Measurements from ENCODE around the gene SMAD6.

Gene SMAD6

DNA sequence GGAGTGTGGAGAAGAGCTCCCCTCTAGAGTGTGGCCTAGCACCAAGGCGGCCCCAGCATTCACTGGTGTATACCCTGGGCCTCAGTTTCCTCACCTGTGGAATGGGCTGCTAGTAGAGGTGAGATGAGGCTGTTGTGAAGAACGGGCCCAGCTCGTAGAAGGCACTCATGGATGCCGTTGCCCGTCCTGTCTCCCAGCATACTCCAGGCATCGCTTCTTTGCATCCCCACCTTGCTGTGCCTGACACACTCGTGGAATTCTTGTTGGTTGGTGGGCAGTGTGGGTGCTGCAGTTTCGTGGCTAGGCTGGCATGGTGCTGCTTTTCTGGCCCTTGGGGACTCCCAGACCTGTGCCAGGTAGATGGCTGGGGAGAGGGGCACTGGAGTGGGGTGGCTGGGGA lies 76.7 kb downstream of the SMAD6 start:
- TF ChIP-seq, protein P1, sequence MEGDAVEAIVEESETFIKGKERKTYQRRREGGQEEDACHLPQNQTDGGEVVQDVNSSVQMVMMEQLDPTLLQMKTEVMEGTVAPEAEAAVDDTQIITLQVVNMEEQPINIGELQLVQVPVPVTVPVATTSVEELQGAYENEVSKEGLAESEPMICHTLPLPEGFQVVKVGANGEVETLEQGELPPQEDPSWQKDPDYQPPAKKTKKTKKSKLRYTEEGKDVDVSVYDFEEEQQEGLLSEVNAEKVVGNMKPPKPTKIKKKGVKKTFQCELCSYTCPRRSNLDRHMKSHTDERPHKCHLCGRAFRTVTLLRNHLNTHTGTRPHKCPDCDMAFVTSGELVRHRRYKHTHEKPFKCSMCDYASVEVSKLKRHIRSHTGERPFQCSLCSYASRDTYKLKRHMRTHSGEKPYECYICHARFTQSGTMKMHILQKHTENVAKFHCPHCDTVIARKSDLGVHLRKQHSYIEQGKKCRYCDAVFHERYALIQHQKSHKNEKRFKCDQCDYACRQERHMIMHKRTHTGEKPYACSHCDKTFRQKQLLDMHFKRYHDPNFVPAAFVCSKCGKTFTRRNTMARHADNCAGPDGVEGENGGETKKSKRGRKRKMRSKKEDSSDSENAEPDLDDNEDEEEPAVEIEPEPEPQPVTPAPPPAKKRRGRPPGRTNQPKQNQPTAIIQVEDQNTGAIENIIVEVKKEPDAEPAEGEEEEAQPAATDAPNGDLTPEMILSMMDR (conservative IDR thresholded peaks at IDR 0.05; ENCODE audit: low read depth, low read length), result no peak
- H3K4me3 ChIP-seq (ENCODE audit: low read depth, low read length), result no peak overlapping the region
- no peak for DNase-seq (ENCODE audit: low read depth)

DNA sequence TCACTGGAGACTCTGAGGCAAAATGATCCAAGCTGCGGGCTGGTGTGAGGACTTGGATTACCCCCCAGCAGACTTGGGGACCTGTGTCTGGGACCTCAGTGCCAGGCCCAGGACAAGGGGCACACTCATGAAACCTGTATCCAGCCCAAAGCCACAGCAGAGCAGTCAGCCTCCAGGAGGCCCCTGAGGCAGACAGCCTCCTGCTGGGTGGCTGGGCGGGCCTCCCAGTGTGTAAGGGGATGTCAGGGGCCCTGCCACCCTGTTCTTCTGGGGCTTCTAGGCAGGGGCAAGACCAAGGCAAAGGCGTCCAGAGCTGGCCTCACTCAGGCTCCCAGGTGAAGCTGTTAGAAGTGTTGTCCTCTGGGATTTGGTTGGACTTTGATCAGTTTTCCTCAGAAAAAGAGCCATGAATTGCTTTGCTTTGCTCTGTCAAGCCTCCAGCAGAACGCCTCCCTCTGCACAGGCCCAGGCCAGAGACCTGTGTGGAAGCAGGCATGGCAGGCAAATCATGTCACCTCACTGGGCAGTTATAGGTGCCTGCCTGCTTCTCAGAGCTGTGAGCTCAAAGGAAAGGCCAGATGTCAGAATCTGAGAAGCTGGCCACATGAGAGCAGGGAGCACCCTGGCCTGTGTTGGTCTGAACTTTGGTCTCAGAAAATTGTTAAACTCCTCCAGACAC lies 77.4 kb downstream of the SMAD6 start:
- peak; percentile 37 for DNase-seq (ENCODE audit: low read depth)
- TF ChIP-seq, protein P1 (conservative IDR thresholded peaks at IDR 0.05; ENCODE audit: low read depth, low read length), result no peak
- H3K4me3 ChIP-seq (ENCODE audit: low read depth, low read length), result no peak overlapping the region

DNA sequence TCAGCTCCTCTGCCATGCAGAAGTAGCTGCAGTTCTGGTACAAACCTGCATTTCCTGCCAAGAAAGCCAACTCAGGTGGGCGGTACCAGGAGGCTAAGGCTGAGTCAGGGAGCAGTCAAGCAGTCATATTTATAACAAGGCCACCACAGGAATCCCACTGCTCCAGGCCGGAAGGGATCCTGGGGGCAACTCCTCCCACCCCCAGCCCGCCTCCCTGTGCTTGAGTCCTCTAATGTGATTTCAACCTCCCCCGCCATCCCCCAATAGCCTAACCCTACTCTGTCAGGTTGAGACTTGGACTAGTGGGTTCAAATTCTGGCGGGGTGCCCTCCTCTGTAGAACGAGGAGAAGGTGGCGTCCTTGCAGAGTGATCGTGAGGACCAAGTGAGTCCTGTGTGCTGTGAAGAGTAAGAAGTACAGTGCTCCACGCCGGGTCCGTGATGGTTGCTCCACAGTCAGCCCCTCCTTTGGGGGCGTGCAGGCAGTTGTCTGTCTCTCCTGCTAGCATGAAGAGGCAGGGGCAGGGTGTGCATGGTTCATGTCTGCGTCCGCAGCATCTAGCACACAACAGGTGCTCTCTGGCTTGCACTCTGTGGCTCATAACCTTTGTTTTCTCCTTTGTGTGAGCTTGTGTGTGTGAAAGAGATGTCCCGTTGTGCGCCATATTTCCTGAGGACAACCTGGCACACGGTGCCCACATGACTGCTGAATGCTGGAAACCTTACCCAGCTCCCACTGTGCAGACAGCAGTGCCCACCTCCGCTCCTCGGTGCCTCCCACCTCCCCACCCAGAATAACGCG lies 78.3 kb downstream of the SMAD6 start:
- no peak overlapping the region for H3K4me3 ChIP-seq (ENCODE audit: low read depth, low read length)
- TF ChIP-seq, protein P1 (conservative IDR thresholded peaks at IDR 0.05; ENCODE audit: low read depth, low read length), result no peak
- peak; percentile 87 for DNase-seq (ENCODE audit: low read depth)

DNA sequence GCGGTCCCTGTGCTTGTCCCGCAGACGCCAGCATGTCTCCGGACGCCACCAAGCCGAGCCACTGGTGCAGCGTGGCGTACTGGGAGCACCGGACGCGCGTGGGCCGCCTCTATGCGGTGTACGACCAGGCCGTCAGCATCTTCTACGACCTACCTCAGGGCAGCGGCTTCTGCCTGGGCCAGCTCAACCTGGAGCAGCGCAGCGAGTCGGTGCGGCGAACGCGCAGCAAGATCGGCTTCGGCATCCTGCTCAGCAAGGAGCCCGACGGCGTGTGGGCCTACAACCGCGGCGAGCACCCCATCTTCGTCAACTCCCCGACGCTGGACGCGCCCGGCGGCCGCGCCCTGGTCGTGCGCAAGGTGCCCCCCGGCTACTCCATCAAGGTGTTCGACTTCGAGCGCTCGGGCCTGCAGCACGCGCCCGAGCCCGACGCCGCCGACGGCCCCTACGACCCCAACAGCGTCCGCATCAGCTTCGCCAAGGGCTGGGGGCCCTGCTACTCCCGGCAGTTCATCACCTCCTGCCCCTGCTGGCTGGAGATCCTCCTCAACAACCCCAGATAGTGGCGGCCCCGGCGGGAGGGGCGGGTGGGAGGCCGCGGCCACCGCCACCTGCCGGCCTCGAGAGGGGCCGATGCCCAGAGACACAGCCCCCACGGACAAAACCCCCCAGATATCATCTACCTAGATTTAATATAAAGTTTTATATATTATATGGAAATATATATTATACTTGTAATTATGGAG lies 79.1 kb downstream of the SMAD6 start:
- no peak for DNase-seq (ENCODE audit: low read depth)
- H3K4me3 ChIP-seq (ENCODE audit: low read depth, low read length), result no peak overlapping the region
- TF ChIP-seq, protein P1 (conservative IDR thresholded peaks at IDR 0.05; ENCODE audit: low read depth, low read length), result no peak

DNA sequence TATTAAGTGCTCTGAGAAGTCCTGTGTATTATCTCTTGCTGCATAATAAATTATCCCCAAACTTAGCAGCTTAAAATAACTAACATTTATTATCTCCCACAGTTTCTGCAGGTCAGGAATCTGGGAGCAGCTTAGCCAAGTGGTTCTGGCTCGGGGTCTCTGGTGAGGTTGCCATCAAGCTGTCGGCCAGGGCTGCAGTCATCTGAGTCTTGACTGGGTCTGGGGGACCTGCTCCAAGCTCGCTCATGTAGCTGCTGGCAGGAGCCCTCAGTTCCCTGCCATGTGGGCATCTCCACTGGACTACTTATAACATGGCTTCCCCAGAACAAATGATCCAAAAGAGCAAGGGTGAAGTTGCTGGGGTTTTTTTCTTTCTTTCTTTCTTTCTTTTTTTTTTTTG lies 80.7 kb downstream of the SMAD6 start:
- TF ChIP-seq, protein P1 (conservative IDR thresholded peaks at IDR 0.05; ENCODE audit: low read depth, low read length), result no peak
- H3K4me3 ChIP-seq (ENCODE audit: low read depth, low read length), result no peak overlapping the region
- DNase-seq (ENCODE audit: low read depth), result no peak

DNA sequence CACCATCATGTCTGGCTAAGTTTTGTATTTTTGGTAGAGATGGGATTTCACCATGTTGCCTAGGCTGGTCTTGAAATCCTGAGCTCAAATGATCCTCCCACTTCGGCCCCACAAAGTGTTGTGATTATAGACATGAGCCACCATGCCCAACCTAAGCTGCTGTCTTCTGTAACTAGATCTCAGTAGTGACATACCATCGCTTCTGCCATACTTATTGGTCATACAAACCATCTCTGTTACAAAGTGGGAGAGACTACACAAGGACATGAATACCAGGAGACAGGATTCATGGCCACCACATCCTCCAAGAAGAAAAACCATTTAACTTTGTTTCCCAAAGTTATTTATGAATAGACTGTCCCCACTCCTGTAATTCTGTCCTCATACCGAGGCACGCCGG lies 81.3 kb downstream of the SMAD6 start:
- no peak for DNase-seq (ENCODE audit: low read depth)
- TF ChIP-seq, protein P1 (conservative IDR thresholded peaks at IDR 0.05; ENCODE audit: low read depth, low read length), result no peak
- no peak overlapping the region for H3K4me3 ChIP-seq (ENCODE audit: low read depth, low read length)

Measured in choroid plexus epithelial cell (primary cell).